RWPE2 (cell line): ENCODE measurements around the gene TMEM256.

ENCODE experiments used
- ATAC-seq: fragments of 200-7000 bp; cut with Tn5 transposase; 3 replicates; pipeline ENCODE4 v1.9.1; 2021; ENCODE audit warnings: low read depth
- DNase-seq: peaks from one replicate; pipeline ENCODE4 v3.0.0-alpha.2; 2020; ENCODE audit warnings: low spot score
- H3K27ac ChIP-seq: fragments of 450-650 bp; 2 replicates; pipeline ENCODE4 v1.5.1; 2017; ENCODE audit warnings: mild to moderate bottlenecking; ENCODE audit not compliant: poor library complexity, severe bottlenecking
- H3K27me3 ChIP-seq: fragments of 250-450 bp; sonication (Bioruptor Pico); 2 replicates; pipeline ENCODE4 v1.5.1; 2021; ENCODE audit warnings: mild to moderate bottlenecking, moderate library complexity; ENCODE audit not compliant: insufficient read depth, poor library complexity, severe bottlenecking
- H3K36me3 ChIP-seq: fragments of 250-450 bp; sonication (Bioruptor Pico); 2 replicates; pipeline ENCODE4 v1.5.1; 2020; ENCODE audit warnings: low read depth, mild to moderate bottlenecking, moderate library complexity
- H3K4me1 ChIP-seq: fragments of 250-450 bp; sonication (Bioruptor Pico); 2 replicates; pipeline ENCODE4 v1.5.1; 2021; ENCODE audit warnings: mild to moderate bottlenecking, moderate library complexity; ENCODE audit not compliant: insufficient read depth, poor library complexity, severe bottlenecking
- H3K4me3 ChIP-seq: fragments of 250-450 bp; sonication (Bioruptor Pico); 2 replicates; pipeline ENCODE4 v1.5.1; 2021; ENCODE audit warnings: mild to moderate bottlenecking, moderate library complexity; ENCODE audit not compliant: severe bottlenecking
- H3K9me3 ChIP-seq: fragments of 250-450 bp; sonication (Bioruptor Pico); 2 replicates; pipeline ENCODE4 v1.5.1; 2021; ENCODE audit warnings: mild to moderate bottlenecking, moderate library complexity; ENCODE audit not compliant: severe bottlenecking
- CTCF ChIP-seq: fragments of 450-650 bp; IDR thresholded peaks from one replicate; pipeline ENCODE4 v1.5.1; 2017; ENCODE audit warnings: mild to moderate bottlenecking, moderate library complexity; ENCODE audit not compliant: poor library complexity, severe bottlenecking

Gene TMEM256

GRCh38 chr17:7356756-7357155 is 47.1 kb downstream of the TMEM256 start:
- DNase-seq, result no peak
- no peak for ATAC-seq
- Histone ChIP-seq H3K27me3 (no peaks in the 10 kb centered on the region), H3K36me3 (no peaks in the 10 kb centered on the region), H3K4me1 (peaks cover 15% of the 10 kb centered on the region), H3K9me3 (no peaks in the 10 kb centered on the region), H3K4me3 (no peak overlapping the region), H3K27ac (no peak overlapping the region)
- no peak for TF ChIP-seq CTCF

GRCh38 chr17:7356072-7356549 is 47.8 kb downstream of the TMEM256 start:
- no peak overlapping the region for H3K27ac ChIP-seq
- TF ChIP-seq CTCF, result peak; percentile 81
- H3K4me3 ChIP-seq, result no peak overlapping the region
- no peaks in the 10 kb centered on the region for H3K9me3 ChIP-seq
- no peaks in the 10 kb centered on the region for H3K36me3 ChIP-seq
- no peak for DNase-seq
- ATAC-seq, result peak; percentile 9; the same call in 1 of the 3 replicates
- peaks cover 15% of the 10 kb centered on the region for H3K4me1 ChIP-seq
- no peaks in the 10 kb centered on the region for H3K27me3 ChIP-seq

DNA sequence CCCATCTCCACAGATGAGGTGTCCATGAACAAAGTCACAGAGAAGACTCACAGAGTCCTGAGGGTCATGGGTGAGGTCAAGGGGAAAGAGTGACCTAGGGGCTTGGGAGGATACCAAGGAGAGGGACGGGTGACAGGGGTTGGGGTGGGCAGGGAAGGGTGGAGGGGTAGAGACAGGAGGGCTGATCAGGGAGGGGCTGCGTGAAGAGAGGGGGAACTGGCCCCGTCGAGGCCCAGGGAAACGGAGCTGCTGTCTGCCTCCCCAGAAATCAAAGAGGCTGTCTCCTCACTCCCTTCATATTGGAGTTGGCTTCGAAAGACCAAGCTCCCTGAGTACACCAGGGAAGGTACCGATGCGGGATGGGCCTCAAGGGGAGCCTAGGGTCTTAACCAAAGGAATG is 48.3 kb downstream of the TMEM256 start:
- no peak for ATAC-seq
- H3K4me1 ChIP-seq, result peaks cover 15% of the 10 kb centered on the region
- H3K4me3 ChIP-seq, result no peak overlapping the region
- no peak for DNase-seq
- TF ChIP-seq CTCF, result no peak
- H3K9me3 ChIP-seq, result no peaks in the 10 kb centered on the region
- no peaks in the 10 kb centered on the region for H3K36me3 ChIP-seq
- H3K27ac ChIP-seq, result peak overlapping the region; percentile 99
- H3K27me3 ChIP-seq, result no peaks in the 10 kb centered on the region

GRCh38 chr17:7355053-7355452 is 48.8 kb downstream of the TMEM256 start, which contains the start of gene TMEM95:
Gene TMEM95, plus strand, starts transcription at chr17:7355156. Its CDS starts 49 bp downstream, at chr17:7355205.
- H3K27ac ChIP-seq, result peak within 1 kb of the TSS; percentile 99
- H3K36me3 ChIP-seq, result no peaks in the 10 kb centered on the region
- peak within 1 kb of the TSS; percentile 81 for H3K4me3 ChIP-seq
- ATAC-seq, result no peak
- no peak for DNase-seq
- no peaks in the 10 kb centered on the region for H3K27me3 ChIP-seq
- no peak for TF ChIP-seq CTCF
- peaks cover 15% of the 10 kb centered on the region for H3K4me1 ChIP-seq
- no peaks in the 10 kb centered on the region for H3K9me3 ChIP-seq

DNA sequence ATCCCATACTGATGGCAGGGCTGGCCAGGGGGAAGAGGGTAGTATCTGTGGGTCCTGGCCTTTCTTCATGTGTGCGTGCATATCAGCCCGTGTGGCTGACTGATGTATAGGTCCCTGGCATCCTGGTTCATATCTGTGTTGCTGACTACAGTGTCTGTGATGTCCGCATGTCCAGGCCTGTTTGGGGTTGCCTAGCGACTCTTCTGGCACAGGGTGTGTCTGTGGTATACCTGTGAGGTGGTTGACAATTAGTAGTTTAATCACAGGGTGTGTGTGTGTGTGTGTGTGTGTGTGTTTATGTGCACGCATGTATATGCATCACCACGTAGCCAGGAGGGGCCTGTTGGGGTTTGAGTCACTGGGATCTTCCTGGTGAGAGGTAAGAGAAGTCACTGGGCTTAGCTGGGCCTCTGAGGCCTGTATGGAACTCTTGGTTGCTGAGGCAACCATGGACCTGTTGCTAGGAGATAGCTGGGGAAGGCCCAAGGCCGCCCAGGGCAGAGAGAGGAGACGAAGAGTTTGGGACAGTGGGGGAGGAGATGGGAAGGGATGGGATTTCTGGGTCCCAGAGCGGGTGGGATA is 49.5 kb downstream of the TMEM256 start:
- Histone ChIP-seq H3K27me3 (no peaks in the 10 kb centered on the region), H3K4me1 (peaks cover 19% of the 10 kb centered on the region), H3K36me3 (no peaks in the 10 kb centered on the region), H3K4me3 (peak overlapping the region; percentile 81), H3K9me3 (no peaks in the 10 kb centered on the region), H3K27ac (peak overlapping the region; percentile 99)
- DNase-seq, result peak; percentile 96
- TF ChIP-seq CTCF, result no peak
- ATAC-seq, result peak; percentile 56
